Nephron (organoid): ENCODE data around the gene TARS3.

ENCODE experiments used
- H3K27ac Mint-ChIP-seq, 3 experiments: 2 replicates each; pipeline ENCODE4 v1.8.0; 2020; ENCODE audit warnings: mixed read lengths in 3 of 3, mild to moderate bottlenecking in 2 of 3, moderate library complexity in 1 of 3
- H3K27me3 Mint-ChIP-seq: 2 replicates; pipeline ENCODE4 v1.8.0; 2021; ENCODE audit warnings: low read depth, mild to moderate bottlenecking, moderate library complexity, mixed read lengths
- H3K36me3 Mint-ChIP-seq: 2 replicates; pipeline ENCODE4 v1.8.0; 2020; ENCODE audit warnings: low read depth, mixed read lengths
- H3K4me1 Mint-ChIP-seq: 2 replicates; pipeline ENCODE4 v1.8.0; 2020; ENCODE audit warnings: mixed read lengths
- H3K4me3 Mint-ChIP-seq, 3 experiments: 2 replicates each; pipeline ENCODE4 v1.8.0; 2020; ENCODE audit warnings: mild to moderate bottlenecking in 3 of 3, mixed read lengths in 3 of 3, moderate library complexity in 2 of 3
- H3K9me3 Mint-ChIP-seq: 2 replicates; pipeline ENCODE4 v1.8.0; 2020; ENCODE audit warnings: mixed read lengths
- TF ChIP-seq, protein P1 (sequence below), 3 experiments: fragments of 200-600 bp; sonication (generic); IDR thresholded peaks; one replicate each; pipeline ENCODE4 v1.5.0; 2021; ENCODE audit warnings: antibody characterized with exemption in 3 of 3; ENCODE audit not compliant: unreplicated experiment in 3 of 3

Gene TARS3

GRCh38 chr15:101618851-101619614 lies 105.2 kb downstream of the TARS3 start:
- Mint-ChIP-seq H3K4me3 (no peak overlapping the region), H3K36me3 (peaks cover 20% of the 10 kb centered on the region), H3K9me3 (peaks cover 19% of the 10 kb centered on the region), H3K27ac (peak overlapping the region; percentile 50 to 80 (median 79)), H3K4me1 (peaks cover 64% of the 10 kb centered on the region), H3K27me3 (peaks cover 9% of the 10 kb centered on the region)
- TF ChIP-seq, protein P1, sequence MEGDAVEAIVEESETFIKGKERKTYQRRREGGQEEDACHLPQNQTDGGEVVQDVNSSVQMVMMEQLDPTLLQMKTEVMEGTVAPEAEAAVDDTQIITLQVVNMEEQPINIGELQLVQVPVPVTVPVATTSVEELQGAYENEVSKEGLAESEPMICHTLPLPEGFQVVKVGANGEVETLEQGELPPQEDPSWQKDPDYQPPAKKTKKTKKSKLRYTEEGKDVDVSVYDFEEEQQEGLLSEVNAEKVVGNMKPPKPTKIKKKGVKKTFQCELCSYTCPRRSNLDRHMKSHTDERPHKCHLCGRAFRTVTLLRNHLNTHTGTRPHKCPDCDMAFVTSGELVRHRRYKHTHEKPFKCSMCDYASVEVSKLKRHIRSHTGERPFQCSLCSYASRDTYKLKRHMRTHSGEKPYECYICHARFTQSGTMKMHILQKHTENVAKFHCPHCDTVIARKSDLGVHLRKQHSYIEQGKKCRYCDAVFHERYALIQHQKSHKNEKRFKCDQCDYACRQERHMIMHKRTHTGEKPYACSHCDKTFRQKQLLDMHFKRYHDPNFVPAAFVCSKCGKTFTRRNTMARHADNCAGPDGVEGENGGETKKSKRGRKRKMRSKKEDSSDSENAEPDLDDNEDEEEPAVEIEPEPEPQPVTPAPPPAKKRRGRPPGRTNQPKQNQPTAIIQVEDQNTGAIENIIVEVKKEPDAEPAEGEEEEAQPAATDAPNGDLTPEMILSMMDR (IDR thresholded peaks at IDR 0.05; ENCODE audit: unreplicated experiment in 3 of 3) = no peak

DNA sequence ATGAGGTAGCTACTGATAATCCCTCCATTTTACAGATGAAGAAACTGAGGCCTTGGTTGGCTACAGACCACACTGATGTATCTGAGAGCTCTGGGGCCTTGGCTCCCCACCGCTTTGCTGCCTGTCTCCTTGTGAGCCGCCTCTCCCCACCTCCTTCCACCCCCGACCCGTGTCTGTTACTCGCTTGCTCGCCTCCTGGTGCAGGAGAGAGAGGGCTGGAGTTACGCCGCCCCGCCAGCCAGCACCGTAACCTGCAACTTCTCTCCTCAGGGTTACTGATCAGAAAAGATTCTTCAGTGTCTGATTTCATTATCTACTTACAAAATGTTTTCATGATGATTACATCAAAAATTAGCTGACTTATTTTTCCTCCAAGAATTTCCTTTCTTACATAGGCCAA lies 106.2 kb downstream of the TARS3 start:
- H3K36me3 Mint-ChIP-seq = peaks cover 10% of the 10 kb centered on the region
- peak overlapping the region in 1 of 3 experiments; percentile 56 for H3K4me3 Mint-ChIP-seq
- peaks cover 9% of the 10 kb centered on the region for H3K27me3 Mint-ChIP-seq
- H3K4me1 Mint-ChIP-seq = peaks cover 74% of the 10 kb centered on the region
- TF ChIP-seq, protein P1 (IDR thresholded peaks at IDR 0.05; ENCODE audit: unreplicated experiment in 3 of 3) = no peak
- H3K27ac Mint-ChIP-seq = peak overlapping the region; percentile 50 to 80 (median 79)
- peaks cover 11% of the 10 kb centered on the region for H3K9me3 Mint-ChIP-seq

DNA sequence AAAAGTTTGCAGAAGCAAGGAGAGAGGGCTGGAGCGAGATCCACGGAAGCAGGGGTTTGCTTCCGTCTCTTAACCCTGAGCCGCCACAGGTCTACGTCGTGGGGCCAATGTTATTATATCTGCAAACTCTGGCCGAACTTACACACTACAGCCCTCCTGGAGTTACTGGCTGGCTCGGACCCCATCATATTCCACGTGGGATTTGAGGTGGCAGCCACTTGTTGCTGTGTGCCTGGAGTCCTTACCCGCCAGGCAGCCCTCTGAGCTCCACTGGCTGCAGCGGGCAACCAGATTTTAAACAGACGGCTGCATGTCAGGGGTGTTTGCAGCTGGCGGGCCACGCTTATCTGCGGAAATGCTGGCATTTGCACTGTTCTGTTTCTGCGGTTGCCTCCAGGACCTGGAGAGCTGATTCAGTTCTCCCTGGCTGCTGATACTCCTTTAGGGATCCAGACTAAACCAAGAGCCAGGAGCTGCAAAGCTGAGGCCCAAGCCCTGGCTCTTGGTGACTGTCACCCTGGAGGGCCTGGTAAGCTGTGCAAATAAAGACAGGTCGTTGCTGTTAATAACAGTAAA lies 106.8 kb downstream of the TARS3 start:
- Mint-ChIP-seq H3K9me3 (peaks cover 8% of the 10 kb centered on the region), H3K27ac (peak overlapping the region in 2 of 3 experiments; percentile 68 to 83), H3K4me1 (peaks cover 75% of the 10 kb centered on the region), H3K4me3 (no peak overlapping the region), H3K27me3 (peaks cover 9% of the 10 kb centered on the region), H3K36me3 (peaks cover 4% of the 10 kb centered on the region)
- TF ChIP-seq, protein P1 (IDR thresholded peaks at IDR 0.05; ENCODE audit: unreplicated experiment in 3 of 3) = no peak

DNA sequence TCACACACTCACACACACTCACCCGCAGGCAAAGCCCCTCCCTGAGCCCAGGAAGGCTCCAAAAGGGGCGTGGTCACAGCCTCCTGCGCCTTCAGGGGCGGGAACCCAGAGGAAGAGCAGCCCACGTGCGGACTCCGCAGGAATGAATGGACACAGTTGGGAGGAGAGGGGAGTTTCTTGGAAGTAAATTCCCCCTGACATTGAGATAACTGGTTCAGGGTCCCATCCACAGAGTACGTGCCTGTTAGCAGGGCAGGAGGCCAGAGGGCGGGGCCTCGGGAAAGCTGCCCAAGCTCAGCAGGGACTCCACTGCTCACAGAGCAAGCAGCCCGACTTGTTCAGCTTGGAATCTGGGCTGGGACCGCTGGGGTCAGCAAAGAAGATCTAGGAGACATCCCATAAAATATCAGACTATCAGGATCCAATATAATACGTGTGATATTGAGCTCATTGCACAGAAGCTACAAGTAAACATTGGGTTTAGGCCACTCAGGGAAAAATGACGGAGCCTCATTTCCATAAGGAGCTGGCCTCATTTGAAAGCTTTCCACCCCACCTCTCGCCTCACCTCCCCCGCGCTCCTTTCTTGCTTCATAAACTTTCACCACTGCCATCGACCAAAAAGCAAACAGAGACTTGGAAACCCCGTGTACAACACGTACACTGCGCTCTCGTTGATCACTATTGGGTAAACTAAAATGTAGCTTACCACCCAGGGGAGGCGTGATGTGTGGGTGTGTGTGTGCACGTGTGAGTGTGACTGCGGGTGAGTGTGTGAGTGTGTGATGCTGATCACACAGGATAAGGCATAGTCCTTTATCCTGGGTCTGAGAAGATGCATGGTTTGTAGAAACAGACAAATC lies 108.1 kb downstream of the TARS3 start:
- Mint-ChIP-seq H3K27ac (peak overlapping the region; percentile 67 to 83 (median 68)), H3K4me1 (peaks cover 84% of the 10 kb centered on the region), H3K9me3 (no peaks in the 10 kb centered on the region), H3K36me3 (no peaks in the 10 kb centered on the region), H3K4me3 (peak overlapping the region; percentile 31 to 70 (median 56)), H3K27me3 (peaks cover 18% of the 10 kb centered on the region)
- TF ChIP-seq, protein P1 (IDR thresholded peaks at IDR 0.05; ENCODE audit: unreplicated experiment in 3 of 3) = no peak

GRCh38 chr15:101615414-101615985 lies 108.8 kb downstream of the TARS3 start:
- Mint-ChIP-seq H3K27me3 (peaks cover 18% of the 10 kb centered on the region), H3K27ac (peak overlapping the region; percentile 67 to 84 (median 83)), H3K4me1 (peaks cover 84% of the 10 kb centered on the region), H3K9me3 (no peaks in the 10 kb centered on the region), H3K4me3 (peak overlapping the region; percentile 31 to 70 (median 56)), H3K36me3 (no peaks in the 10 kb centered on the region)
- TF ChIP-seq, protein P1 (IDR thresholded peaks at IDR 0.05; ENCODE audit: unreplicated experiment in 3 of 3) = no peak
